ENCODE data around the gene NEK6. TPM values are rescaled to one million over a fixed set of nuclear protein-coding genes. Genes with fewer than 3 reads are reported as not detected.
"Not testable (repeated sequence)": the region's sequence is repeated elsewhere in the genome, so short reads cannot be mapped to it uniquely, and the experiment has no call there.

NEK6 gene
- total and polyA plus RNA-seq, 5 donors from 2014 or later: 3.5 to 17.0 (median 3.7) TPM

- Histone ChIP-seq H3K36me3 (ENCODE audit: control insufficient read depth, insufficient read depth, low read length) (no peaks in the 10 kb centered on the region), H3K27ac (ENCODE audit: insufficient read depth, low read length, poor library complexity, severe bottlenecking) (no peak overlapping the region), H3K27me3 (ENCODE audit: control insufficient read depth, insufficient read depth, low read length) (no peaks in the 10 kb centered on the region), H3K4me1 (ENCODE audit: control insufficient read depth, insufficient read depth, low read length, poor library complexity, severe bottlenecking) (no peaks in the 10 kb centered on the region), H3K4me3 (ENCODE audit: low read depth, low read length) (no peak overlapping the region), H3K9me3 (ENCODE audit: control insufficient read depth in 2 of 2, low read length in 2 of 2) (no peaks in the 10 kb centered on the region)
- Mint-ChIP-seq H3K27ac (no peak overlapping the region), H3K4me3 (peak overlapping the region in 1 of 4 donors; percentile 26), H3K27me3 (peaks cover 10% of the 10 kb centered on the region), H3K4me1 (peaks cover 7 to 11% (median 9%) of the 10 kb centered on the region in 4 donors), H3K9me3 (no peaks in the 10 kb centered on the region), H3K36me3 (no peaks in the 10 kb centered on the region)
- no peak for ATAC-seq (ENCODE audit: low read depth in 2 of 2)
- no peak for DNase-seq
Measured at GRCh38 chr9:124251204-124251603, 6.5 kb upstream of the NEK6 start.

DNA sequence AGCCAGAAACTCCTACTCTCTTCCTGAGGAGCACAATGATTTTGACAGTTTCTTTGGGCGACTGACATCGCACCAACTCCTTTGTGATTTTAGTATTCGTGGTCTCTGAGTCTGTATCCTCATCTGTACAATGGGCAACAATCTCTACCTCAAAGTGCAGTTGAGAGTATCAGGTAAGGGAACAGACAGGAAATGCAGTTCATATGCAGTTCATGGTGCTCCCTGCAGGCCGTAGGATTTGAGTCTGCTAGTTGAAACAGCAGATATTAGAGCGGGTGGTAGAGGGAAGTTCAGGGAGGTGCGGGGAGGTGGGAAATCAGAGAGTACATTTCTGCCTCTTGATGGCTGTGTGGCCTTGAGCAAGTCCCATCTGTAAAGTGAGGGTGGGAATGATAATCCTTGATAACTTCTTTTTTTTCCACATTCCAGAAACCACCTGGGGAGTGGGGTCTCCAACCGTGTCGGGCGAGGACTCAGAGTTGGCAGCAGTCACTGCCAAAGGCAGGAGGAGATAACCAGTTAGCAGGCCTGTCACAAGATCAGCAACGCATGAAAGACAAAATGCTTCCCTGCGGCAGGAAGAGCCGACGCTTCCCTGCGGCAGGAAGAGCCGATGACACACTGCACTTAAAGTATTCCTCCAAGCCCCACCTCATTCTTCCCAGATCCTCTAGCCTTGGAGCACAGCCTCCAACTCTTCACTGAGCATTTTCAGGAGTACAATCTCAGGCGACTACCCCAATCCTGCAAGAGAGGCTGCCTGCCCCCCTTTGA is 6.0 kb upstream of the NEK6 start:
- Histone ChIP-seq H3K27me3 (ENCODE audit: control insufficient read depth, insufficient read depth, low read length) (no peaks in the 10 kb centered on the region), H3K4me1 (ENCODE audit: control insufficient read depth, insufficient read depth, low read length, poor library complexity, severe bottlenecking) (no peaks in the 10 kb centered on the region), H3K36me3 (ENCODE audit: control insufficient read depth, insufficient read depth, low read length) (no peaks in the 10 kb centered on the region), H3K27ac (ENCODE audit: insufficient read depth, low read length, poor library complexity, severe bottlenecking) (no peak overlapping the region), H3K4me3 (ENCODE audit: low read depth, low read length) (no peak overlapping the region), H3K9me3 (ENCODE audit: control insufficient read depth in 2 of 2, low read length in 2 of 2) (no peaks in the 10 kb centered on the region)
- Mint-ChIP-seq H3K4me3 (peak overlapping the region in 1 of 4 donors; percentile 26), H3K27me3 (peaks cover 12% of the 10 kb centered on the region), H3K27ac (no peak overlapping the region), H3K36me3 (no peaks in the 10 kb centered on the region), H3K4me1 (peaks cover 7 to 17% (median 9%) of the 10 kb centered on the region in 4 donors), H3K9me3 (no peaks in the 10 kb centered on the region)
- DNase-seq (peak in 1 of 3 donors; percentile 16), ATAC-seq (ENCODE audit: low read depth in 2 of 2) (no peak)

DNA sequence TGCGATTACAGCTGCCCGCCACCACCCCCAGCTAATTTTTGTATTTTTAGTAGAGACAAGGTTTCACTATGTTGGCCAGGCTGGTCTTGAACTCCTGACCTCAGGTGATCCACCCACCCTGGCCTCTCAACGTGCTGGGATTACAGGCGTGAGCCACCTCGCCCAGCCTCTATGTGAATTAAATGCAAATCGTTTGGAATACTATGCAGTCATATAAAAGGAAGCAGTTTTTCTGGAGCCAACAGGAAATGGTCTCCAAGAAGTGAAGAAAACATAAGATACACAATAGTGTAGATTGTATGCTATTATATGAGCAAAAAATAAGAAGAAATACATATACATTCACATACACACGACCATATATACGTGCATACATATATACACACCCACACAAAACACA is 4.9 kb upstream of the NEK6 start:
- not testable (repeated sequence) for H3K9me3 ChIP-seq (ENCODE audit: control insufficient read depth in 2 of 2, low read length in 2 of 2); H3K4me3 Mint-ChIP-seq; H3K36me3 ChIP-seq (ENCODE audit: control insufficient read depth, insufficient read depth, low read length); H3K36me3 Mint-ChIP-seq; H3K9me3 Mint-ChIP-seq; H3K4me3 ChIP-seq (ENCODE audit: low read depth, low read length); H3K4me1 ChIP-seq (ENCODE audit: control insufficient read depth, insufficient read depth, low read length, poor library complexity, severe bottlenecking); H3K27me3 ChIP-seq (ENCODE audit: control insufficient read depth, insufficient read depth, low read length); DNase-seq; H3K27ac ChIP-seq (ENCODE audit: insufficient read depth, low read length, poor library complexity, severe bottlenecking); H3K27ac Mint-ChIP-seq; ATAC-seq (ENCODE audit: low read depth in 2 of 2)
- Mint-ChIP-seq H3K4me1 (peaks cover 7 to 25% (median 12%) of the 10 kb centered on the region in 4 donors), H3K27me3 (peaks cover 18% of the 10 kb centered on the region)

GRCh38 chr9:124254261-124254682 is 3.5 kb upstream of the NEK6 start:
- H3K9me3 Mint-ChIP-seq: peaks cover 0 to 2% (median 0%) of the 10 kb centered on the region in 7 donors
- Histone ChIP-seq H3K36me3 (ENCODE audit: control insufficient read depth, insufficient read depth, low read length) (no peaks in the 10 kb centered on the region), H3K4me3 (ENCODE audit: low read depth, low read length) (no peak overlapping the region), H3K9me3 (ENCODE audit: control insufficient read depth in 2 of 2, low read length in 2 of 2) (no peaks in the 10 kb centered on the region), H3K27me3 (ENCODE audit: control insufficient read depth, insufficient read depth, low read length) (no peaks in the 10 kb centered on the region), H3K4me1 (ENCODE audit: control insufficient read depth, insufficient read depth, low read length, poor library complexity, severe bottlenecking) (peaks cover 12% of the 10 kb centered on the region), H3K27ac (ENCODE audit: insufficient read depth, low read length, poor library complexity, severe bottlenecking) (no peak overlapping the region)
- no peaks in the 10 kb centered on the region for H3K36me3 Mint-ChIP-seq
- H3K27me3 Mint-ChIP-seq: peaks cover 23% of the 10 kb centered on the region
- ATAC-seq (ENCODE audit: low read depth in 2 of 2): no peak
- DNase-seq: peak in 1 of 3 donors; percentile 17
- H3K4me3 Mint-ChIP-seq: peak overlapping the region in 2 of 4 donors; percentile 21 to 74
- H3K27ac Mint-ChIP-seq: no peak overlapping the region
- peaks cover 7 to 31% (median 17%) of the 10 kb centered on the region in 4 donors for H3K4me1 Mint-ChIP-seq

- H3K4me1 ChIP-seq (ENCODE audit: control insufficient read depth, insufficient read depth, low read length, poor library complexity, severe bottlenecking): peaks cover 17% of the 10 kb centered on the region
- Mint-ChIP-seq H3K4me1 (peaks cover 7 to 31% (median 18%) of the 10 kb centered on the region in 4 donors), H3K27me3 (peaks cover 23% of the 10 kb centered on the region)
Measured at GRCh38 chr9:124255222-124255621, 2.5 kb upstream of the NEK6 start.

GRCh38 chr9:124256517-124257069 is 1.2 kb upstream of the NEK6 start:
- peak overlapping the region in 2 of 3 donors; percentile 83 to 90 for H3K27ac Mint-ChIP-seq
- DNase-seq (no peak), ATAC-seq (ENCODE audit: low read depth in 2 of 2) (no peak)
- H3K27me3 ChIP-seq (ENCODE audit: control insufficient read depth, insufficient read depth, low read length): no peaks in the 10 kb centered on the region
- no peak overlapping the region for H3K4me3 ChIP-seq (ENCODE audit: low read depth, low read length)
- H3K9me3 ChIP-seq (ENCODE audit: control insufficient read depth in 2 of 2, low read length in 2 of 2): no peaks in the 10 kb centered on the region
- peaks cover 23% of the 10 kb centered on the region for H3K27me3 Mint-ChIP-seq
- no peaks in the 10 kb centered on the region for H3K36me3 ChIP-seq (ENCODE audit: control insufficient read depth, insufficient read depth, low read length)
- H3K4me1 Mint-ChIP-seq: peaks cover 8 to 37% (median 23%) of the 10 kb centered on the region in 4 donors
- H3K4me1 ChIP-seq (ENCODE audit: control insufficient read depth, insufficient read depth, low read length, poor library complexity, severe bottlenecking): peaks cover 17% of the 10 kb centered on the region
- peak overlapping the region; percentile 87 to 94 (median 91) for H3K4me3 Mint-ChIP-seq
- no peak overlapping the region for H3K27ac ChIP-seq (ENCODE audit: insufficient read depth, low read length, poor library complexity, severe bottlenecking)
- H3K36me3 Mint-ChIP-seq: no peaks in the 10 kb centered on the region
- peaks cover 0 to 2% (median 0%) of the 10 kb centered on the region in 7 donors for H3K9me3 Mint-ChIP-seq

More at GRCh38 chr9:124255222-124255621, 2.5 kb upstream of the NEK6 start:
- no peak for ATAC-seq (ENCODE audit: low read depth in 2 of 2)
- Histone ChIP-seq H3K27me3 (ENCODE audit: control insufficient read depth, insufficient read depth, low read length) (no peaks in the 10 kb centered on the region), H3K9me3 (ENCODE audit: control insufficient read depth in 2 of 2, low read length in 2 of 2) (no peaks in the 10 kb centered on the region), H3K4me3 (ENCODE audit: low read depth, low read length) (no peak overlapping the region), H3K27ac (ENCODE audit: insufficient read depth, low read length, poor library complexity, severe bottlenecking) (no peak overlapping the region), H3K36me3 (ENCODE audit: control insufficient read depth, insufficient read depth, low read length) (no peaks in the 10 kb centered on the region)
- Mint-ChIP-seq H3K27ac (no peak overlapping the region), H3K9me3 (peaks cover 0 to 2% (median 0%) of the 10 kb centered on the region in 7 donors), H3K36me3 (no peaks in the 10 kb centered on the region), H3K4me3 (peak overlapping the region in 2 of 4 donors; percentile 61 to 76)
- DNase-seq: no peak

DNA sequence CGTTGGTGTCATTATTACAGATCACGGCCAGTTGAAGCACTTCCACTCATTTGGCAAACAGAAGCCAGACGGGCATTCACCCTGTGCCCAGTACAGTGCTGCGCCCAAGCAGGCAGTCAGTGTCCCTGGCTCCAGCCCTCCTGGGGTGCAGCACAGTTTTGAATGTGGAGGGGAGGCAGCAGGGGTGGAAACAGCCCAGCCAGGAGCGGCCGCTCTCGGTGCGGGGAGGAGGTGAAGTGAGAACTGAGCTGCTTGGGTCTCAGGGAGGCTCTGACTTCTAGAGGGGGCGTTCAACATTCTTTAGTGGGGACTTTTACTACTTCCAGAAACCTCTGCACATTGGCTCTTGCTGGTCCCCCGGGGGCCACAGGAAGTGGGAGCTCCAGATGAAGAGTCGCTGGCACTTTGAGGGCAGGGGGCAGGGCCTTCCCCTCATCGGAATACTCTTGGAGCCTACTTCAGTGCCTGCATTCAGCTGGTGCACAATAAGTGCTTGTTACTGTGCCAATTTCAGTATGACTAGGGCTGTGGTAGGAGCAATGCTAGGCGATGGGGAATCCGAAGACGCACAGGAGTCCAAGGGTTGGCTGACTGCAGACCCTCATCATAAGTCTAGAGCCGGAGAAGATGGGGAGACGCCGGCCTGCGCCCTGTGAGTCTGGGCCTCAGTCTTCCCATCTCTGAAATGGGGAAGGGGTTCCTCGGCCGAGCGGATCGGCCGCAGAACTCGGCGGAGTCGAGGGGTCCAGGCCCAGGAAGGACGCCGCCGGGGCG is 492 bp upstream of the NEK6 start:
- H3K4me3 ChIP-seq (ENCODE audit: low read depth, low read length): no peak overlapping the region
- H3K27ac ChIP-seq (ENCODE audit: insufficient read depth, low read length, poor library complexity, severe bottlenecking): no peak overlapping the region
- peaks cover 0 to 2% (median 0%) of the 10 kb centered on the region in 7 donors for H3K9me3 Mint-ChIP-seq
- no peaks in the 10 kb centered on the region for H3K36me3 ChIP-seq (ENCODE audit: control insufficient read depth, insufficient read depth, low read length)
- ATAC-seq (ENCODE audit: low read depth in 2 of 2) (peak in 1 of 2 donors; percentile 2), DNase-seq (no peak)
- H3K4me1 ChIP-seq (ENCODE audit: control insufficient read depth, insufficient read depth, low read length, poor library complexity, severe bottlenecking): peaks cover 17% of the 10 kb centered on the region
- no peaks in the 10 kb centered on the region for H3K9me3 ChIP-seq (ENCODE audit: control insufficient read depth in 2 of 2, low read length in 2 of 2)
- peak overlapping the region; percentile 87 to 94 (median 91) for H3K4me3 Mint-ChIP-seq
- peak overlapping the region in 2 of 3 donors; percentile 83 to 90 for H3K27ac Mint-ChIP-seq
- H3K4me1 Mint-ChIP-seq: peaks cover 10 to 43% (median 23%) of the 10 kb centered on the region in 4 donors
- H3K27me3 ChIP-seq (ENCODE audit: control insufficient read depth, insufficient read depth, low read length): no peaks in the 10 kb centered on the region
- peaks cover 23% of the 10 kb centered on the region for H3K27me3 Mint-ChIP-seq
- no peaks in the 10 kb centered on the region for H3K36me3 Mint-ChIP-seq
